Right atrium auricular region (tissue), 2 donors: ENCODE measurements around the gene NLRP5. TPM values are rescaled to one million over a fixed set of nuclear protein-coding genes. Genes with fewer than 3 reads are reported as not detected.
"Not testable (repeated sequence)": the region's sequence is repeated elsewhere in the genome, so short reads cannot be mapped to it uniquely, and the experiment has no call there.

Experiments used
- DNase-seq: peaks from one replicate; pipeline ENCODE4 v3.0.0-alpha.2; 2019; ENCODE audit warnings: low spot score
- H3K27ac ChIP-seq, 2 donors: fragments of 200-600 bp; sonication (generic); 1 replicate in 1 of 2; 2 replicates in 1 of 2; pipeline ENCODE4 v1.5.1; 2016 to 2019
- H3K27me3 ChIP-seq, 2 donors: fragments of 200-600 bp; sonication (generic); one replicate each; pipeline versions ENCODE4 v1.5.1 to v1.6.0; 2017 to 2019
- H3K36me3 ChIP-seq: fragments of 200-600 bp; sonication (generic); one replicate; pipeline ENCODE4 v1.5.1; 2016
- H3K4me1 ChIP-seq, 2 donors: fragments of 200-600 bp; sonication (generic); one replicate each; pipeline versions ENCODE4 v1.5.1 to v1.6.0; 2017 to 2019
- H3K4me3 ChIP-seq, 2 donors: fragments of 200-600 bp; sonication (generic); 1 replicate in 1 of 2; 2 replicates in 1 of 2; pipeline ENCODE4 v1.5.1; 2017 to 2019; ENCODE audit warnings: mild to moderate bottlenecking in 1 of 2, moderate library complexity in 1 of 2
- H3K9me3 ChIP-seq, 2 donors: fragments of 200-600 bp; sonication (generic); one replicate each; pipeline ENCODE4 v1.5.1; 2019
- CTCF ChIP-seq, 2 donors: fragments of 200-600 bp; sonication (generic); IDR thresholded peaks; one replicate each; pipeline ENCODE4 v1.5.1; 2019; ENCODE audit warnings: antibody characterized with exemption in 2 of 2
- total RNA-seq, 2 donors: library from RNA; depleted of rRNA; stranded (reverse); fragments of >200 nt; gene quantifications; one replicate each; pipeline ENCODE4 v1.1.0, GENCODE V29; 2016

The NLRP5 gene
- total RNA-seq, 2 donors from 2014 or later, result not detected

GRCh38 chr19:55990831-55991230 is 4.3 kb downstream of the NLRP5 start:
- DNase-seq, result no peak
- Histone ChIP-seq H3K9me3 (peaks cover 0 to 3% of the 10 kb centered on the region in 2 donors), H3K27ac (no peak overlapping the region), H3K27me3 (no peaks in the 10 kb centered on the region), H3K4me1 (no peaks in the 10 kb centered on the region), H3K36me3 (no peaks in the 10 kb centered on the region), H3K4me3 (no peak overlapping the region)
- TF ChIP-seq CTCF (IDR thresholded peaks at IDR 0.05), result no peak

GRCh38 chr19:55993492-55993891 is 6.9 kb downstream of the NLRP5 start:
- Histone ChIP-seq H3K4me3 (no peak overlapping the region), H3K36me3 (no peaks in the 10 kb centered on the region), H3K27me3 (no peaks in the 10 kb centered on the region), H3K27ac (no peak overlapping the region), H3K9me3 (peaks cover 0 to 10% of the 10 kb centered on the region in 2 donors), H3K4me1 (no peaks in the 10 kb centered on the region)
- no peak for DNase-seq
- TF ChIP-seq CTCF (IDR thresholded peaks at IDR 0.05), result no peak

GRCh38 chr19:56014765-56015164 is 28.2 kb downstream of the NLRP5 start:
- no peak for TF ChIP-seq CTCF (IDR thresholded peaks at IDR 0.05)
- H3K4me3 ChIP-seq, result no peak overlapping the region
- no peaks in the 10 kb centered on the region for H3K27me3 ChIP-seq
- H3K36me3 ChIP-seq, result no peaks in the 10 kb centered on the region
- H3K27ac ChIP-seq, result no peak overlapping the region
- no peak for DNase-seq
- H3K4me1 ChIP-seq, result no peaks in the 10 kb centered on the region
- no peaks in the 10 kb centered on the region for H3K9me3 ChIP-seq

GRCh38 chr19:56015756-56016155 is 29.2 kb downstream of the NLRP5 start:
- TF ChIP-seq CTCF (IDR thresholded peaks at IDR 0.05), result no peak
- H3K4me1 ChIP-seq, result no peaks in the 10 kb centered on the region
- H3K36me3 ChIP-seq, result no peaks in the 10 kb centered on the region
- no peak overlapping the region for H3K4me3 ChIP-seq
- DNase-seq, result no peak
- H3K27ac ChIP-seq, result no peak overlapping the region
- H3K27me3 ChIP-seq, result no peaks in the 10 kb centered on the region
- H3K9me3 ChIP-seq, result no peaks in the 10 kb centered on the region

GRCh38 chr19:56019325-56019724 is 32.8 kb downstream of the NLRP5 start:
- not testable (repeated sequence) for H3K27me3 ChIP-seq, H3K4me3 ChIP-seq, DNase-seq, H3K36me3 ChIP-seq, H3K4me1 ChIP-seq, H3K9me3 ChIP-seq, H3K27ac ChIP-seq

GRCh38 chr19:56020355-56020975 is 33.9 kb downstream of the NLRP5 start:
- H3K4me1 ChIP-seq, H3K27ac ChIP-seq, H3K9me3 ChIP-seq, H3K27me3 ChIP-seq, H3K36me3 ChIP-seq, DNase-seq, H3K4me3 ChIP-seq: not testable (repeated sequence)

GRCh38 chr19:56026769-56027168 is 40.2 kb downstream of the NLRP5 start:
- DNase-seq, result no peak
- no peak overlapping the region for H3K27ac ChIP-seq

More at GRCh38 chr19:56026769-56027168, 40.2 kb downstream of the NLRP5 start:
- no peaks in the 10 kb centered on the region for H3K9me3 ChIP-seq
- no peak overlapping the region for H3K4me3 ChIP-seq
- no peaks in the 10 kb centered on the region for H3K36me3 ChIP-seq
- TF ChIP-seq CTCF (IDR thresholded peaks at IDR 0.05), result no peak
- no peaks in the 10 kb centered on the region for H3K4me1 ChIP-seq
- no peaks in the 10 kb centered on the region for H3K27me3 ChIP-seq
